GM18526 (cell line): ENCODE data around the gene RNU6-7.

Source experiments
- POLR2A ChIP-seq: IDR thresholded peaks from 3 replicates; pipeline ENCODE4 v1.6.1; 2011; ENCODE audit not compliant: insufficient read length; ENCODE audit errors: extremely low read depth

Gene RNU6-7

DNA sequence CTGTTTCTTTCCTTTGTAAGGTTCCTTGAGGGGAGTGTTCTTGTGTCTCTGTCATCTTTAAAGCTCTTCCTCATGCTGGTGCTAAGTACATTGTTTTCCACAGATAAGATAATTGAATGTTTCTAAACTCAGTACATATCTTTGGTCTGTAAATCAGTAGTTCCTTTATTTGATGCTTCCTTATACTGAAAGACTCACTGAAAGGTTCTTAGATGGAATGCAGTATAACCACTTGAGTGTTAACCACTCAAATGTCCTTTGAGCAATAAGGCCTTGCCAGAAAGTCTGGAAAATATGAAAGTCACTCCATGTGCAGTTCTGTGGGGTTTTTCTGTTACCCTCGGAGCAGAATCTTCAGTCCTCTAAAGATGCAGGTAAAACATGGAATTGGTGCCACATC is 24.2 kb downstream of the RNU6-7 start:
- TF ChIP-seq POLR2A, result no peak

DNA sequence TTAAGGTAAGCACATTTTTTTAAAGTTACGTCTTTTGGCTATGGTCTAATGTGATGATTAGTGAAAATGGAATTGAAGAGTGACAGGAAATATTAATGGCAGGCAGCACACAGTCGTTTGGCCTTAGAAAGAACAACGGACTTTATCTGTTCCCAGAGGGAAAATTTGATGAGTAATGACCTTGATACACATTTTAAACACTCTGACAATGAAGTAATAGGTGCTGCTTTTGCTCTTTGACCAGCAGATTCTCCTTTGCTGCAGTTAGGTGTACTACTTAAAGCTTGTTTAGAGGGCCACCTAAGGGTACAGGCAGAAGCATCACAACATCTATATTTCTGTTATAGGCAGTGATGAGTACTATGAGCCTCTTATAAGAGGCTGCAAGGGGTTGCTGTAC is 28.3 kb downstream of the RNU6-7 start:
- no peak for TF ChIP-seq POLR2A

DNA sequence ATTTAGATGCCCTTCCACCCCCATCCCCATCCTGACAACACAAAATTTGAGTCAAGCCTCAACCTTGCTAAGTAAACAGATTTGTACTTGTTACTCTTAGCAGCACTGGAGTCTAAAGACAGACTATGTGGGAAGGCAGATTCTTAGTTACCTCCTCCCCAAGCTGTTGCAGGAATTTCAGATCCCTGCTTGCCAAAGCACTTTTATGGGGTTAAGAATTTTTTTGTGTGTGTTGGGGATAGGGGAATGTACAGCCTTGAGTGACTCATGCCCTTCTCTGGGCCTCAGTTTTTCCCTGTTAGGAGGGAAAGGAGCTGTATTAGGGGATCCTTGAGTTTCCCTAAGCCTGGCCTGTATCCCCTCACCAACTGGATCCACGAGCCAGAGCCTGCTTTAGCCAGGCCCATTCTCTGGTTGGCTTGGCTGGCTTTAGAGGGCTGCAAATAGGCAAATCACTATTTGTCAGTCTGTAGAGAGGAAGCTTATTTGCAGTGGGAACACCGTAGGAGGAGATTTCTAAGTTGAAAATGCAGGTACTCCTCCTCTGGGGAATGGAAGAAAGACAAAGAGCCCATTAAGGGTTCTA is 28.9 kb downstream of the RNU6-7 start:
- TF ChIP-seq POLR2A, result no peak

DNA sequence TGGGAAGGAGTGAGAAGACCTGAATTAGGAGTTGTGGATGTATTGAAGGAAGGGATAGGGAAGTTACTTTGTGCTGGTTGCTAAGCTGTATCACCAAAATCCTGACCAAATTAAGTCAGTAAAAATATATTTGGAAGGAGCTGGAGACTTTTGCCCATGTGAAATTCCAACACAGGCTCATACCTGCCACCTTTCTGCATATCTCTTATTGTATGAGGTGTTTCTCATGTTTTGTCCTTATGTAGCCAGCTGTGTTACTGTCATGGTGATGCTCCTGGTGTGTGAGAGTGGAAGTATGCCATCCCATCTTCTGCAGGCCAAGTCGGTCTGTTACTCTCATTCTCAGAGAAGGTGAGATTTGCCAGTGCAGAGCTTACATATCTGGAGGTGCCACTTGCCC is 30.6 kb downstream of the RNU6-7 start:
- no peak for TF ChIP-seq POLR2A

DNA sequence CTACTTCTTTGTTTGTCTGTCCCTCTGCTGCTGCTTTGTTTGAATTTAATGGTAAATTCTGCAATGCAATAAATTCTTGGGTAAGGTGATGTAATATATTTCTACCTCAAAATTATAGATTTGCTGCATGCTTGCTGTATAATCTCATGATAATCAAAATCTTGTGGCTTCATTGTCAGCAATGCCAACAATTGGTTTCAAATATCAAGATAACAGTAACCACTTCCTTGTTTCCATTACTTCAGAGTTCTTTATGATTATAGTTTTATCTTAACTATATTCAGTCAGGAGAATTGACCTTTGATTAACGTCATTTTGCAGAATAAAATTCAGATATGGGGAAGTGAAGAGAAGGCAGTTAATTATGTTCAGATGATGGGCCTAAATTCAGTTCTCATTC is 31.4 kb downstream of the RNU6-7 start:
- TF ChIP-seq POLR2A, result no peak

DNA sequence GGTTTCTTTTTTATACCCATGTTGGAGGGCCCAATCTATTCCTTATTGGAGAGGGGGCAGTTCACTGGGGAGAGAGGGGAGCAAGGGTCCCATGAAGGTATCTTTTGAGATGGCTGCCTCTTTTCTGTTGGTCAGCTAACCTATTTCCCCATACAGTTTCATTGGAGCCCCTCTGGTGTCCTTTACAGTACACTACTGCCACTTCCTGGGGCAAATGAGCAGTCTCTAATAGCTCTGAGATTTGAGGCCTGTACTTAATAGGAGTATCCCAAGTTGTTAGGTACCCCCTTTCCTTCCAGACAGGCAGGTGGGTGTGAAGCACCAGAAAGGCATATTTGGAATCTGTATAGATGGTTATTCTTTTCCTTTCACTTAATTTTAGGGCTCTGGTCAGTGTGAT is 42.6 kb downstream of the RNU6-7 start:
- no peak for TF ChIP-seq POLR2A

DNA sequence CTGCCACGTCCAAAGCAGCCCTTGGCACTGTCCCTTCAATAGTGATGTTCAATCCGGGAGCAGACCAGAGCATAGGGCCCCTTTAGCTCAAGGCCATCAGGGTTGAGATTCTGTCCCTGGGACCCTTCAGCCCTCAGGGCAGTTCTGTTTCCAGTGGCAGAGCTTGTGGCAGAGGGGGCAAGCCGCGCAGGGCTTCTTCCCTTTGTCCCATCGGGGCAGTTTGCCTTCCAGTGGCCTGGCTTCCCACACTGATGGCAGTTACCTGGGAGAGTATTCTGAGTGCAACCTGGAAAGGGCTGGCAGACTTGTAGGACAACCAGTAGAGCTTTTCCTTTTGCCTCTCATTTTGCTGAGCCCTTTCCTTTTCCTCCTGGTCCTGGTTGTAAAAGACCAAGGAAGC is 44.9 kb downstream of the RNU6-7 start:
- TF ChIP-seq POLR2A, result no peak

DNA sequence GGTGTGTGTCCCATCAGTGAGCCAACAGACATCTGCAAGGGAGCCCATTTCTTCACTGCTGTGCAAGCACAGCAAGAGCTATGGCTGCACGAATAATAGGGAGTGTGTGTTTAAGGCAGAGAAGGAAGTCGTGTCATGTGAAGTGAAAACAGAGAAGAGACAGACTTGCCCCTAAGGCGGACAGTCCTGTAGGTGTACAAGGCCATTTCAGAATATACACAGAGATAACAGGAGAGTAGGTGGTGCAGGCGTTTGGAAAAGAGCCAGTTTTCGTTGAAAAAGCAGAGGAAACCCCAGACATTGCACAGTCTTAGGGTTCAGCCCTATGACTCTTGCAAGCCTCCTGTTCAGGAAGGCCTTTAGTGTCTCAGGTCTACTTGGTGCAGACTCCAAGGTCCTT is 47.5 kb downstream of the RNU6-7 start:
- no peak for TF ChIP-seq POLR2A

DNA sequence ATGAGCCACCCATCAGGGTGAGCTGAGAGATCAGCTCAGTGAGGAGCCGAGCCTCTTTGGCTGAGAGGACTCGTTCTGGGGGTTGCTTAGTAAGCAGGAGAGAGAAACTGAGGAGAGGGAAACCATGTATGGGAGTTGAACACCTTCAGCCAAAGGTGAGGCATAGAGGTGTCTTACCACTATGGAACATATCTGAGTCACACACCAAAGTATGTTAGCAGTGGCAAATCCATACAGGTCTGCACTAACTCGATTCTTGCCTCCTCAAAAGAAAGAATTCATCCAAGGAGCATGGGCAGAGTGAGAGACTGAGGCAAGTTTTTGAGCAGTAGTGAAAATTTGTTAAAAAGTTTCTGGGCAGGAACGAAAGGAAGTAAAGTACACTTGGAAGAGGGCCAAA is 47.9 kb downstream of the RNU6-7 start:
- TF ChIP-seq POLR2A, result no peak

DNA sequence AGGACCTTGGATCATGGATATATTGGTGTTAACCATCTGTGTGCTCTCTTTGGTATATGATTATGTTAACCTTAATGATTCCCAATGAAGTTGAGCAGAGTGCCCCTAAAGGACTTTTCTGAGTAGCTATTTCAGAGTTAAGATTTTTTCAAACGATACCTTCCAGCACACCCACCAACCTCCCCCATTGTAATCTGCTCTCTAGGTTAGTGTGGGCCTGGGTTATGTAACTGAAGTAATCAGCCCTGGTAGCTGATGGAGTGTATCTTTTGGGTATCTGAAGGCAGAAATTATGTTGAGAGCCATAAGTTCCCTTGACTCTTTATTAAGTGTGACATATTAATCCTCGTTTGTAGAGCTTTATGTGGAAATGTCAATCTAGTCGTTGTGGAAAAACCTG is 48.8 kb downstream of the RNU6-7 start:
- TF ChIP-seq POLR2A, result no peak

DNA sequence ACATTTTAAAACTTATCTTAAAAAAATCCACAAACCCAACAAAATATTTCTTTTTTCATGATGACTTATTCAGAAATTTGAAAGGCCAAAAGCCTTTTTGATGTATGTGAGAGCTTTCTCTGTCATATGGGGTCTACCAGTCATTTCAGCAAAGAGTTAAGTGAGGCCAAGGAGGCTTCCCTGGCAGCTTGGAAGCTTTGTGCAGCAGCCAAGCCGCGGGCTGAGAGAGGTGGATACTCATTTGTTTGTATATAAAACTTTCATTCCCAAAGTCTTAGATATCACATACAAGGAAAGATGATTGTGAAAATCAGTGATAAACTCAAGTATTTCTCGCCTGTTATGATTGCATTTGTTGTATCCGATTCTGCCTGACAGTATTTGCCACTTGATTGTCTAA is 49.7 kb downstream of the RNU6-7 start:
- TF ChIP-seq POLR2A, result no peak
